Measurements from ENCODE around the gene UQCC5.

UQCC5 gene

DNA sequence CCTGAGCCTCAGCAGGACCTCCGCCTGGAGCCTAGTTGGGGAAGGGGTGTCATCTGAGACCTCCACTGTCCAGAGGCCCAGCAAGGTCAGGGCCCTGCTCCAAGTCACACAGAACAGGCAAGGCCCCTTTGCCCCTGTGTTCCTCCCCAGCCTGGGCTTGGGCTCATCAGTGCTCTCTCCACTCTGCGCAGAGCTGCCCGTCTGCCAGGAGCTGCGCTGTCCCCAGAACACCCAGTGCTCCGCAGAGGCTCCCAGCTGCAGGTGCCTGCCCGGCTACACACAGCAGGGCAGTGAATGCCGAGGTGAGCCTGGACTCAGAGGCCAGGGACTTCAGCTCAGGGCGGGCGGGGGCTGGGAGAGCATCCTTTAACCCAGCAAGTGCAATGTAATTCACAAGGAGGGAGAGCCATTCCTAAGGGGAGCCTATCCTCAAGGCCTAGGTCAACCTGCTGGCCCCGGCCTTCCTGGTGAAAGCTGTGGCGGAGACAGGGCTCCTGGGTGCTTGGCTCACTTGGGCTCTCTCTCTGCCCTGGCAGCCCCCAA, 33.5 kb upstream of the UQCC5 start:
- Histone ChIP-seq H3K4me3 (no peak overlapping the region), H3K9me3 (no peaks in the 10 kb centered on the region), H3K4me1 (no peaks in the 10 kb centered on the region), H3K36me3 (peaks cover 0 to 4% (median 0%) of the 10 kb centered on the region in 3 donors), H3K27me3 (no peaks in the 10 kb centered on the region), H3K27ac (no peak overlapping the region)
- TF ChIP-seq, protein P1, sequence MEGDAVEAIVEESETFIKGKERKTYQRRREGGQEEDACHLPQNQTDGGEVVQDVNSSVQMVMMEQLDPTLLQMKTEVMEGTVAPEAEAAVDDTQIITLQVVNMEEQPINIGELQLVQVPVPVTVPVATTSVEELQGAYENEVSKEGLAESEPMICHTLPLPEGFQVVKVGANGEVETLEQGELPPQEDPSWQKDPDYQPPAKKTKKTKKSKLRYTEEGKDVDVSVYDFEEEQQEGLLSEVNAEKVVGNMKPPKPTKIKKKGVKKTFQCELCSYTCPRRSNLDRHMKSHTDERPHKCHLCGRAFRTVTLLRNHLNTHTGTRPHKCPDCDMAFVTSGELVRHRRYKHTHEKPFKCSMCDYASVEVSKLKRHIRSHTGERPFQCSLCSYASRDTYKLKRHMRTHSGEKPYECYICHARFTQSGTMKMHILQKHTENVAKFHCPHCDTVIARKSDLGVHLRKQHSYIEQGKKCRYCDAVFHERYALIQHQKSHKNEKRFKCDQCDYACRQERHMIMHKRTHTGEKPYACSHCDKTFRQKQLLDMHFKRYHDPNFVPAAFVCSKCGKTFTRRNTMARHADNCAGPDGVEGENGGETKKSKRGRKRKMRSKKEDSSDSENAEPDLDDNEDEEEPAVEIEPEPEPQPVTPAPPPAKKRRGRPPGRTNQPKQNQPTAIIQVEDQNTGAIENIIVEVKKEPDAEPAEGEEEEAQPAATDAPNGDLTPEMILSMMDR (IDR thresholded peaks at IDR 0.05): no peak
- no peak for DNase-seq
- intact Hi-C loops (cut with DNase I; ENCODE audit: low total_unique reads): no loop called here

DNA sequence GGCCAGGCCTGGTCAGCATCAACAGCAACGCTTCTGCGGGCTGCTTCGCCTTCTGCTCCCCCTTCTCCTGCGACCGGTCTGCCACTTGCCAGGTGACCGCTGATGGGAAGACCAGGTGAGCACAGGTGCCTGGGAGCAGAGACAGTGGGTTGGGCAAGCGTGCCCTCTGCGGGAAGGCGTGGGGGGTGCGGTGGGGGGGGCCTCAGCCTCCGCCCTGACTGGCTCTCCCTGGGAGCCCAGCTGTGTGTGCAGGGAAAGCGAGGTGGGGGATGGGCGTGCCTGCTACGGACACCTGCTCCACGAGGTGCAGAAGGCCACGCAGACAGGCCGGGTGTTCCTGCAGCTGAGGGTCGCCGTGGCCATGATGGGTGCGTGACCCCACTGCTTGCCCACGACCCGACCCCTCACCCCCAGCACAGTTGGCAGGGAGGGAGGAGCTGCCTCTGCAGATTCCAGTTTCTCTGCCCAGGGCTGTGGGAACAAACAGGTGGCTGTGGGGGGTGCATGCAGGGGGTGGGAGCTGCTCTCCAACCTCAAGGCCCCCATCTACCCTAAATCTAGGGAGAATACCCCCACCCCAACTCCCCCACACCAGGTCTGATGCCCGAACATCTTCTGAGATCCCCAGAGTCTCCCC, 32.5 kb upstream of the UQCC5 start:
- Histone ChIP-seq H3K36me3 (peaks cover 0 to 4% (median 0%) of the 10 kb centered on the region in 3 donors), H3K4me3 (no peak overlapping the region), H3K9me3 (no peaks in the 10 kb centered on the region), H3K27me3 (no peaks in the 10 kb centered on the region), H3K4me1 (no peaks in the 10 kb centered on the region), H3K27ac (no peak overlapping the region)
- intact Hi-C loops (cut with DNase I; ENCODE audit: low total_unique reads): no loop called here
- TF ChIP-seq, protein P1 (IDR thresholded peaks at IDR 0.05): no peak
- DNase-seq: no peak

DNA sequence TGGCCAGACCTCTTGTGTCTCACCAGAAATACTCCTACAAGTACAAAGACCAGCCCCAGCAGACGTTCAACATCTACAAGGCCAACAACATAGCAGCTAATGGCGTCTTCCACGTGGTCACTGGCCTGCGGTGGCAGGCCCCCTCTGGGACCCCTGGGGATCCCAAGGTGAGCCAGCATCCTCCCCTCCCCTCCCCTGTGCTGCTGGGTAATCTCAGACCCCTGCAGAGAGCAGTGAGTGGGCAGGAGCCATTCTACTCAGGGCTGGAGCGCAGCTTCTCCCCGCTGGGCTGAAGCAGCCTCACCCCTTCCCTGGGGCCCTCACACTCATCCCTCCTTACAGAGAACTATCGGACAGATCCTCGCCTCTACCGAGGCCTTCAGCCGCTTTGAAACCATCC, 31.4 kb upstream of the UQCC5 start:
- intact Hi-C loops (cut with DNase I; ENCODE audit: low total_unique reads): no loop called here

DNA sequence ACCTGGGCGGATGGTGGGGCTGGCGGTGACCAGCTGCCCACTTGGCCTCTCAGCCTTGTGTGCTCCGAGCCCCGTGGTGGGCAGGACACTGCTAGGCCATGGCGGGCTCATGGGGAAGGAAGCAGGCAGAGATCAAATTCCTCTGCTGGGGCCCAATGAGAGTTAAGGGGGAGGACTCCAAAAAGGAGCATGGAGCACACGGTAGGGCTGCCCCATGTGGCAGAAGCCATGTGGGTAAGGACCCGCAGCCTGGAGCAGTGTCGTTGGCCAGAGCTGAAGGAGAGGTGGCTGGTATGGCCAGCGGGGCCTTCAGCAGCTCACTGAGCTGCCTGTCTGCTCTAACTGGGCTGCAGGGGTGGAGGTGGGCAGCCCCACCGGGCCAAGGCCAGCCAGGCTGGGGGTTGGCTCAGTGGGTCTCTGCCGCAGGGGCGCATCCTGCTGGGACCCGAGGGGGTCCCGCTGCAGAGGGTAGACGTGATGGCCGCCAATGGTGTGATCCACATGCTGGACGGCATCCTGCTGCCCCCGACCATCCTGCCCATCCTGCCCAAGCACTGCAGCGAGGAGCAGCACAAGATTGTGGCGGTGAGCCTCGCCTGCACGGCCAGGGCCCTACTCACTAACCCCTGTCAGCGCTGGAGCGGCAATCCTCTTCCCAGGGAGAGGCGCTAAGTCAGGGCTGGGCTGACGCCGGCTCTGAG, 30.0 kb upstream of the UQCC5 start:
- TF ChIP-seq, protein P1 (IDR thresholded peaks at IDR 0.05): no peak
- Histone ChIP-seq H3K4me3 (no peak overlapping the region), H3K4me1 (no peaks in the 10 kb centered on the region), H3K9me3 (no peaks in the 10 kb centered on the region), H3K36me3 (peaks cover 0 to 4% (median 0%) of the 10 kb centered on the region in 3 donors), H3K27me3 (no peaks in the 10 kb centered on the region), H3K27ac (no peak overlapping the region)
- no peak for DNase-seq
- intact Hi-C loops (cut with DNase I; ENCODE audit: low total_unique reads): no loop called here

More for the DNA sequence above, 31.4 kb upstream of the UQCC5 start:
- Histone ChIP-seq H3K4me3 (no peak overlapping the region), H3K36me3 (peaks cover 0 to 4% (median 0%) of the 10 kb centered on the region in 3 donors), H3K4me1 (no peaks in the 10 kb centered on the region), H3K27me3 (no peaks in the 10 kb centered on the region), H3K9me3 (no peaks in the 10 kb centered on the region), H3K27ac (no peak overlapping the region)
- TF ChIP-seq, protein P1 (IDR thresholded peaks at IDR 0.05): no peak
- no peak for DNase-seq

DNA sequence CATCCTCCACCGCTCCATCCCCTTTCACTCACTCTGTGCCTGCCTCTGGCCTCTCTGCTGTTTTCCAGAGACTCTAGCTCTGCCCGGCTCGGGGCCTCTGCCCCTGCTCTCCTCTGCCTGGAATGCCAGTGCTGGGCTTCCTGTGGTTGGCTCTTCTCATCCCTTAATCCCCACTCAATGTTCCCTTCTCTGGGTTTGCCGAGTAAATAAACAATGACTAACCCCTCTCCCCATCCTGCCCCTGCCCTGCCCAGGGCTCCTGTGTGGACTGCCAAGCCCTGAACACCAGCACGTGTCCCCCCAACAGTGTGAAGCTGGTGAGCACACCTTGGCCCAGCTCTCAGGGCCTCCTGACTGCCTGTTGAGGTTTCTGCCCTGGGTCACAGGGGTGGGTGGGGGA, 29.0 kb upstream of the UQCC5 start:
- intact Hi-C loops (cut with DNase I; ENCODE audit: low total_unique reads): no loop called here
- no peaks in the 10 kb centered on the region for H3K4me1 ChIP-seq

More for the DNA sequence above, 29.0 kb upstream of the UQCC5 start:
- Histone ChIP-seq H3K36me3 (peaks cover 0 to 4% (median 0%) of the 10 kb centered on the region in 3 donors), H3K27ac (no peak overlapping the region), H3K9me3 (no peaks in the 10 kb centered on the region), H3K4me3 (no peak overlapping the region), H3K27me3 (no peaks in the 10 kb centered on the region)
- DNase-seq: no peak
- TF ChIP-seq, protein P1 (IDR thresholded peaks at IDR 0.05): no peak

Data from tibial artery (tissue), 4 donors.